VCaP (cell line): ENCODE measurements around the gene STAC.

Experiments used
- H3K27ac ChIP-seq: fragments of 450-650 bp; 2 replicates; pipeline ENCODE4 v1.5.1; 2017
- CTCF ChIP-seq: fragments of 450-650 bp; conservative IDR thresholded peaks from 2 replicates; pipeline ENCODE4 v1.5.1; 2017; ENCODE audit warnings: mild to moderate bottlenecking, moderate library complexity

The STAC gene

GRCh38 chr3:36367912-36368573 is 12.3 kb upstream of the STAC start:
- TF ChIP-seq CTCF: no peak
- no peak overlapping the region for H3K27ac ChIP-seq

- no peak overlapping the region for H3K27ac ChIP-seq
- TF ChIP-seq CTCF: no peak
These were observed 7.8 kb upstream of the STAC start for GRCh38 chr3:36372534-36372935.

DNA sequence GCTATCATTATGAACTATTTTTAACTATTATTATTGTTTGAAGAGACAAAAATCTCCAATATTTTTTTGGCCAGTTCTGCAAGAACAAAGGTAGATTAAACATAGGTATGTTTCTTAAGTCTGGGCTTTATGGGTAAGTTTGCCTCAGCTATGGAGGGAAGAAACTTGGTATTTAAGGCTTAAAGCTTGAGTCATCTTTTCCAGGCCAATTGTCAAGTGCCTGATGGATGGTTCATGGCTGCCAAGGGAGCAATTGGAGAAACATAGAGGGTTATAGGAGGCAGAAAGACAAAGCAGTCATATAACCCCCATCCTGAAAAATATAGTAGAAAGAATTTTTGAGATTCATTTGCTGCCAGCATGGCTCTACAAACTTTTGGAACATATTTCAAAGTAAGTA is 7.2 kb upstream of the STAC start:
- no peak overlapping the region for H3K27ac ChIP-seq
- TF ChIP-seq CTCF: no peak

DNA sequence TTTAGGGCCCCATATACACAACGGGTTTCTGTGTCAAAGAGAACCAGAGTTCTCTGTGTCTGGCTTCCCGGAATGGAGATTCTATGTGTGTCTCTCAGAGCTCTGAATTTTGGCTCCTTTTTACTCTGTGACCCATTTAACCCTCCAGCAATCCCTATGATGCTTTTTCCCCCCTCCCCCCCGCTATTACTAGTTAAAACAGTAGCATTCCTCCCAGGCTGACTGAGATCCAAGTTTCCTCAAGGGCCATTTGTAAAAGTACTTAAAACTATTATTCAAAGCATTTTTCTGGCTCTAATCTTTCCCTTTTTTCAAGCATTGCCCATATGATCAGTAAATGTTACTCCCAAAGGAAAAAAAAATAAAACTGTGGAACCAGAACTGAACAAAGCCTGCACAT is 6.6 kb upstream of the STAC start:
- no peak overlapping the region for H3K27ac ChIP-seq
- no peak for TF ChIP-seq CTCF

- TF ChIP-seq CTCF: no peak
- no peak overlapping the region for H3K27ac ChIP-seq
These were observed 458 bp upstream of the STAC start for GRCh38 chr3:36379872-36380220.

- H3K27ac ChIP-seq: no peak overlapping the region
- no peak for TF ChIP-seq CTCF
These were observed 1.1 kb downstream of the STAC start for GRCh38 chr3:36381311-36381956.

- no peak for TF ChIP-seq CTCF
- H3K27ac ChIP-seq: no peak overlapping the region
These were observed 13.3 kb downstream of the STAC start for GRCh38 chr3:36393563-36393962.
